Measurements from ENCODE around the gene FOXL1. TPM values are rescaled to one million over a fixed set of nuclear protein-coding genes. Genes with fewer than 3 reads are reported as not detected.
"Not testable (repeated sequence)": the region's sequence is repeated elsewhere in the genome, so short reads cannot be mapped to it uniquely, and the experiment has no call there.

FOXL1 gene
- total and polyA plus RNA-seq, 8 donors, result 0.99 to 6.8 (median 5.3) TPM

DNA sequence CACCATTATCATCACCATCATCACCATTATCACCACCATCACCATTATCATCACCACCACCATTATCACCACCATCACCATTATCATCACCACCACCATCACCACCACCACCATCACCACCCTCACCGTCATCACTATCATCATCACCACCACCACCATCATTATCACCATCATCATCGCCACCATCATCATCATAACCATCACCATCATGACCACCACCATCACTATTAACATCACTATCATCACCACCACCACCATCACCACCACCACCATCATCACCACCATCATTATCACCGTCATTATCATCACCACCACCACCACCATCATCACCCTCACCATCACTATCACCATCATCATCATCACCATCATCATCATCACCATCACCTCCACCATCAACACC is 9.1 kb downstream of the FOXL1 start:
- TF ChIP-seq, protein P1, sequence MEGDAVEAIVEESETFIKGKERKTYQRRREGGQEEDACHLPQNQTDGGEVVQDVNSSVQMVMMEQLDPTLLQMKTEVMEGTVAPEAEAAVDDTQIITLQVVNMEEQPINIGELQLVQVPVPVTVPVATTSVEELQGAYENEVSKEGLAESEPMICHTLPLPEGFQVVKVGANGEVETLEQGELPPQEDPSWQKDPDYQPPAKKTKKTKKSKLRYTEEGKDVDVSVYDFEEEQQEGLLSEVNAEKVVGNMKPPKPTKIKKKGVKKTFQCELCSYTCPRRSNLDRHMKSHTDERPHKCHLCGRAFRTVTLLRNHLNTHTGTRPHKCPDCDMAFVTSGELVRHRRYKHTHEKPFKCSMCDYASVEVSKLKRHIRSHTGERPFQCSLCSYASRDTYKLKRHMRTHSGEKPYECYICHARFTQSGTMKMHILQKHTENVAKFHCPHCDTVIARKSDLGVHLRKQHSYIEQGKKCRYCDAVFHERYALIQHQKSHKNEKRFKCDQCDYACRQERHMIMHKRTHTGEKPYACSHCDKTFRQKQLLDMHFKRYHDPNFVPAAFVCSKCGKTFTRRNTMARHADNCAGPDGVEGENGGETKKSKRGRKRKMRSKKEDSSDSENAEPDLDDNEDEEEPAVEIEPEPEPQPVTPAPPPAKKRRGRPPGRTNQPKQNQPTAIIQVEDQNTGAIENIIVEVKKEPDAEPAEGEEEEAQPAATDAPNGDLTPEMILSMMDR (IDR thresholded peaks at IDR 0.05), result no peak
- no peaks in the 10 kb centered on the region for H3K4me1 ChIP-seq
- H3K9me3 ChIP-seq, result no peaks in the 10 kb centered on the region
- H3K36me3 ChIP-seq, result no peaks in the 10 kb centered on the region
- DNase-seq (no peak), ATAC-seq (no peak)
- H3K4me3 ChIP-seq, result no peak overlapping the region
- H3K27ac ChIP-seq, result no peak overlapping the region
- H3K27me3 ChIP-seq, result peaks cover 4 to 44% of the 10 kb centered on the region in 2 donors
- intact Hi-C loops (cut with DNase I), result no loop called here

DNA sequence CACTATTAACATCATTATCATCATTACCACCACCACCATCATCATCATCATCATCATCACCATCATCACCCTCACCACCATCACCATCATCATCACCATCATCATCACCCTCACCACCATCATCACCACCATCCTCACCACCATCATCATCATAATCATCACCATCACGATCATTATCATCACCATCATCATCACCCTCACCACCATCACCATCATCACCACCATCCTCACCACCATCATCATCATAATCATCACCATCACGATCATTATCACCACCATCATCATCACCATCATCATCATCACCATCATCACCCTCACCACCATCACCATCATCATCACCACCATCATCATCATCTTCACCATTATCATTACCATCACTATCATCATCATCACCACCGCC is 9.6 kb downstream of the FOXL1 start:
- H3K9me3 ChIP-seq; H3K27ac ChIP-seq; H3K4me3 ChIP-seq; H3K36me3 ChIP-seq; ATAC-seq; DNase-seq; intact Hi-C loops (cut with DNase I); H3K4me1 ChIP-seq: not testable (repeated sequence)
- H3K27me3 ChIP-seq, result peaks cover 4 to 44% of the 10 kb centered on the region in 2 donors

DNA sequence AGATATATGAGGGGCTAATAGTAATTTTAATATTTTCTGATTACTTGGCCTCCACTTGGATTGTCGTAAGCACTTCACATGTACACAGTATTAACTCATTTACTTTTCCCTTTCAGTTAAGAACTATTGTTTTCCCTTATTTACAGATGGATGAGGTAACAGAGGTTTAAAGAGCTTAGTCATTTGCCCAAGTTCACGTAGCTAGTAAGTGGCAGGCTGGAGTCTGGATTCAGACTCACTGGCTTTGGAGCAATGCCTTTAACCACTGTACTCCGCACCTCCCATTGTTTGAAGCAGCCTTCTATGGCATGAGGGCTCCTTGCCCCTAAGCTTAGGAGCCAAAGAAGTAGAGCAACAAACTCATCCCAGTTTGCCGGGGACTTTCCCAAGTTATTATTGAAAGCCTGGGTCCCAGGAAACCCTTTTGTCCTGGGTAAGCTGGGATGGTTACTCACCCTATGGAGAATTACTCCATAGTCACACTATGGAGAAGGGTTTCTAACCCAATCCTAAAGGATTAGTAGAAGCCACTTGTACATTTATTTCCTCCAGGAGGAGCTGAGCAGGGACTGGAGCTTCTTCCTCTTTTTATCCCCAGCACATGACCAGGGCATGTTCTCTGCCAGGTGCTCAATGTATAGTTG is 12.3 kb downstream of the FOXL1 start:
- Histone ChIP-seq H3K27ac (no peak overlapping the region), H3K36me3 (no peaks in the 10 kb centered on the region), H3K4me3 (no peak overlapping the region), H3K4me1 (no peaks in the 10 kb centered on the region), H3K27me3 (peaks cover 13 to 55% of the 10 kb centered on the region in 2 donors), H3K9me3 (no peaks in the 10 kb centered on the region)
- intact Hi-C loops (cut with DNase I), result no loop called here
- DNase-seq, result no peak
- ATAC-seq, result peak; percentile 33
- TF ChIP-seq, protein P1 (IDR thresholded peaks at IDR 0.05), result no peak

DNA sequence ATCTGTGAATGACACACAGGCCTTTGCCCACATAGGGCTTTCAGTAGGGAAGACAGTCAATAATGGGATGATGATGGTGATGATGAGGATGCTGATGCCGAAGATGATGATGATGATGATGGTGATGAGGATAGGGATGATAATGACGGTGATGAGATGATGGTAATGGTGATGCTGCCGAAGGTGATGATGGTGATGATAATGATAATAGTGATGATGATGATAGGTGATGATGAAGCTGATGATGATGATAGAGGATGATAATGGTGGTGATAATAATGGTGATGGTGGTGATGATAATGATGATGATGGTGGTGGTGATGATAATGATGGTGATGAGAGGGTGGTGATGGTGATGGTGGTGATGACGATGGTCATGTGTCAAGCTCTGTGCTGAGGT is 12.9 kb downstream of the FOXL1 start:
- intact Hi-C loops (cut with DNase I), result no loop called here
- H3K27ac ChIP-seq, result no peak overlapping the region
- TF ChIP-seq, protein P1 (IDR thresholded peaks at IDR 0.05), result no peak
- no peaks in the 10 kb centered on the region for H3K4me1 ChIP-seq
- DNase-seq (no peak), ATAC-seq (no peak)
- H3K36me3 ChIP-seq, result no peaks in the 10 kb centered on the region
- H3K4me3 ChIP-seq, result no peak overlapping the region
- H3K9me3 ChIP-seq, result no peaks in the 10 kb centered on the region
- H3K27me3 ChIP-seq, result peaks cover 13 to 62% of the 10 kb centered on the region in 2 donors

DNA sequence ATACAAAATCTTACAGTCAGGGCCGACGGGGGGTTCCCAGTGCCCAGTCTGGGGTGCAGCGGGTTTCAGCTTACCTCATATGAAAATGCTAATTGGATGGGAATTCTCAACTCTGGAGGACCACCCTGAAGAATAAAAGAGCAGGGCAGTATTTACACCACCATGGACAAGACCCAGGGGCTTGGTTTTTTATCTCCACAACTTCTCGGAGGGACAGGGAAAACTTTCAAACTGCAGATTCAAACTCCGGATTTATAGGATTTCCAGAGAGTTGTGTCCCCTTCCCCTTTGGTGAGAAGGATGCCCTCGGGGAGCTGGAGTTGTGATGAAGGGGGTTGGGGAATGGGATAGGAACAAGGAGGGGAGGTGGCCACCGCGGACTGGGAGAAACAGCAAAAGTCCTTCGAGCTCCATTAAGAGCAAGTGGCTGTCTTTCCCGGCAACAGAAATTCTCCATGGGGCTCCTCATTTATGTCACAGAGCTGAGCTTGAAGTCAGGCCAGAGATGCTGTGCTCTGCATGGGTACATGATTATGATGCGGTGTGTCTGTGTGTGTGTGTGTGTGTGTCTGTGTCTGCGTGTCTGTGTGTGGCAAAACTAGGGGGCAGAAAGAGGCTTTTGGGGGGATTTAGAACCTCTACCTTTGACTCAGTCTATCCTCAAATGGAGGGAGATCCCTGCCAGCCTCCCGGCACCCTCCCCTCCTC is 15.7 kb downstream of the FOXL1 start:
- intact Hi-C loops (cut with DNase I), result no loop called here
- H3K4me3 ChIP-seq, result no peak overlapping the region
- no peak for ATAC-seq
- no peaks in the 10 kb centered on the region for H3K36me3 ChIP-seq
- DNase-seq, result no peak
- no peaks in the 10 kb centered on the region for H3K9me3 ChIP-seq
- H3K27ac ChIP-seq, result no peak overlapping the region
- TF ChIP-seq, protein P1 (IDR thresholded peaks at IDR 0.05), result no peak
- peaks cover 13 to 90% of the 10 kb centered on the region in 2 donors for H3K27me3 ChIP-seq
- no peaks in the 10 kb centered on the region for H3K4me1 ChIP-seq

Data from left lung (tissue), 10 donors.